ENCODE data around the gene SERTAD4. TPM values are rescaled to one million over a fixed set of nuclear protein-coding genes. Genes with fewer than 3 reads are reported as not detected.
"Not testable (repeated sequence)": the region's sequence is repeated elsewhere in the genome, so short reads cannot be mapped to it uniquely, and the experiment has no call there.

The SERTAD4 gene
- total RNA-seq (1 to 10 TPM in 2 of 9 donors, under 1 TPM in 6, not detected in 1; 0.04 to 1.7 (median 0.48) TPM), polyA plus RNA-seq (under 1 TPM; 0.47 to 0.70 (median 0.64) TPM)
- long read RNA-seq, donor 1: 0 reads
- long read RNA-seq, donor 2: 0 reads
- long read RNA-seq, donor 3: 0 reads
- long read RNA-seq, donor 4: 0 reads
- long read RNA-seq, donor 5: 0 reads
- long read RNA-seq, donor 6: 0 reads
- long read RNA-seq, donor 7: 0 reads
- long read RNA-seq, donor 8: 0 reads
- long read RNA-seq, donor 9: 0 reads
- long read RNA-seq, donor 10, full-length matches to known transcripts: 1 of 1 reads
- long read RNA-seq, donor 10, partial matches to known transcripts: 0 of 1 reads
- long read RNA-seq, donor 10, other reads (novel, unspliced or antisense): 0 of 1 reads

DNA sequence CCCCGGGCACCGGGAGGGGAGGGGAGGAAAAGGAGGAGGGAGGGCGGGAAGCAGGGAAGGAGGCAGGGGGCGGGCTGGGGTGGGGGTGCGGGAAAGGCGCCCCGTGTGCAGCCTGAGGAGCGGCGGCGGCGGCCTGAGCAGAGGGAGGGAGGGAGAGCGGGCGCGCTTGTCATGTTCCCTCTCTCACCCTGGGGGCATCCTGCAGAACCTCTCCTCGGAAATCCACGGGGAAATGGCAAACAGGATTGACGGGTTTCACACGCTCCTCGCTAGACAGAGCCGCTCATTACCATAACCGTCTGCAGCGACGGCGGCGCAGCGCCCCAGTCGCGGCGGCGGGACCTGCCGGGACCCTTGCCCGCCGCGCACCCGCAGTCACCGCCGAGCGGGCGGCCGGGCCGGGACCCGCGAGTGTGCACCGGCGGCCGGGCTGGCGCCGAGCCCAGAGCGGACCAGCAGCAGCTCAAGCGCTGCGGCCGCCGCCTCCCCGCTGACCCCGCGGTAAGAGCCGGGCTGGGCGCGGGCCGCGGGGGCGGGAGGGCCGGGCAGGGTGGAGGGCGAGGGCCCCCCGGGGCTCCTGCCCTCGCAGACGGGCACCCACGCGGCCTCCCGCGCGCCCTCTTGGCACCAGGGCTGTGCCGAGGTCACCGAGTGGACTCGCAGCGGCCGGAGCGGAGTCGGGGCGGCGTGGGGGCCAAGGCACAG is at the start of gene SERTAD4:
Gene SERTAD4, plus strand, starts transcription at position 286 of the 705 bp plus-strand sequence. CDS start 5,165 bp downstream, outside the sequence.
- Histone ChIP-seq H3K4me1 (replicated peaks in 1 of 2) (peaks cover 13 to 15% of the 10 kb centered on the region in 2 donors), H3K9me3 (replicated peaks in 1 of 3) (no peaks in the 10 kb centered on the region), H3K27ac (peak within 1 kb of the TSS in 2 of 5 donors; percentile 42 to 52), H3K36me3 (replicated peaks in 1 of 2) (no peaks in the 10 kb centered on the region), H3K27me3 (peaks cover 28% of the 10 kb centered on the region), H3K4me3 (peak within 1 kb of the TSS in 2 of 4 donors; percentile 35 to 37)
- 0 to 2% (median 1%) methylated on average over 15 to 81 of the region's 81 CpGs for WGBS, 4 donors
- peak in 2 of 7 donors; percentile 18 to 61 for DNase-seq
- intact Hi-C loops (cut with DNase I): no loop called here
- TF ChIP-seq, protein P1, sequence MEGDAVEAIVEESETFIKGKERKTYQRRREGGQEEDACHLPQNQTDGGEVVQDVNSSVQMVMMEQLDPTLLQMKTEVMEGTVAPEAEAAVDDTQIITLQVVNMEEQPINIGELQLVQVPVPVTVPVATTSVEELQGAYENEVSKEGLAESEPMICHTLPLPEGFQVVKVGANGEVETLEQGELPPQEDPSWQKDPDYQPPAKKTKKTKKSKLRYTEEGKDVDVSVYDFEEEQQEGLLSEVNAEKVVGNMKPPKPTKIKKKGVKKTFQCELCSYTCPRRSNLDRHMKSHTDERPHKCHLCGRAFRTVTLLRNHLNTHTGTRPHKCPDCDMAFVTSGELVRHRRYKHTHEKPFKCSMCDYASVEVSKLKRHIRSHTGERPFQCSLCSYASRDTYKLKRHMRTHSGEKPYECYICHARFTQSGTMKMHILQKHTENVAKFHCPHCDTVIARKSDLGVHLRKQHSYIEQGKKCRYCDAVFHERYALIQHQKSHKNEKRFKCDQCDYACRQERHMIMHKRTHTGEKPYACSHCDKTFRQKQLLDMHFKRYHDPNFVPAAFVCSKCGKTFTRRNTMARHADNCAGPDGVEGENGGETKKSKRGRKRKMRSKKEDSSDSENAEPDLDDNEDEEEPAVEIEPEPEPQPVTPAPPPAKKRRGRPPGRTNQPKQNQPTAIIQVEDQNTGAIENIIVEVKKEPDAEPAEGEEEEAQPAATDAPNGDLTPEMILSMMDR (IDR thresholded peaks at IDR 0.05): no peak
- TF ChIP-seq POLR2A (IDR thresholded peaks at IDR 0.05): no peak

- TF ChIP-seq, protein P1 (IDR thresholded peaks at IDR 0.05): no peak
- no peak for TF ChIP-seq POLR2A (IDR thresholded peaks at IDR 0.05)
- no peak for DNase-seq
- no peaks in the 10 kb centered on the region for H3K27me3 ChIP-seq
- H3K4me1 ChIP-seq (replicated peaks in 1 of 2): no peaks in the 10 kb centered on the region
- H3K36me3 ChIP-seq (replicated peaks in 1 of 2): no peaks in the 10 kb centered on the region
- WGBS, 4 donors: 49 to 64% (median 56%) methylated on average over 2 of the region's 2 CpGs
- no peak overlapping the region for H3K4me3 ChIP-seq
- no peaks in the 10 kb centered on the region for H3K9me3 ChIP-seq (replicated peaks in 1 of 3)
- intact Hi-C loops (cut with DNase I): no loop called here
- no peak overlapping the region for H3K27ac ChIP-seq
These were observed 47.5 kb upstream of the SERTAD4 start for GRCh38 chr1:210185063-210185462.

DNA sequence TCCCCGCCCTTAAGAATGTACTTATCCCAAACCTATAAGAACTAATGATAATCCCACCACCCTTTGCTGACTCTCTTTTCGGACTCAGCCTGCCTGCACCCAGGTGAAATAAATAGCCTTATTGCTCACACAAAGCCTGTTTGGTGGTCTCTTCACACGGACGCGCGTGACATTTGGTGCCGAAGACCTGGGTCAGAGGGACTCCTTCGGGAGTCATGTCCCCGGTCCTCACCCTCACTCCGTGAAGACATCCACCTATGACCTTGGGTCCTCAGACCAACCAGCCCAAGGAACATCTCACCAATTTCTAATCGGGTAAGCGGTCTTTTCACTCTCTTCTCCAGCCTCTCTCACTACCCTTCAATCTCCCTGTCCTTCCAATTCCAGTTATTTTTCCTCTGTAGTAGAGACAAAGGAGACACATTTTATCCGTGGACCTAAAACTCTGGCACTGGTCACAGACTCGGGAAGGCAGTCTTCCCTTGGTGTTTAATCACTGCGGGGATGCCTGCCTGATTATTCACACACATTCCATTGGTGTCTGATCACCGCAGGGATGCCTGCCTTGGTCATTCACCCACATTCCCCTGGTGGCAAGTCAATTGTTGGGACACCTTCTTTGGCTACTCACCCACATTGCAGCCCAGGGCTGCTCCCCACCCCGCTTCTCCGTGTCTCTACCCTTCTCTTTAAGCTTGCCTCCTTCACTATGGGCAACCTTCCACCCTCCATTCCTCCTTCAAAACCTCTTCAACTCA is 44.6 kb upstream of the SERTAD4 start:
- H3K4me3 ChIP-seq; DNase-seq; H3K27ac ChIP-seq; H3K4me1 ChIP-seq (replicated peaks in 1 of 2); H3K36me3 ChIP-seq (replicated peaks in 1 of 2); H3K9me3 ChIP-seq (replicated peaks in 1 of 3); intact Hi-C loops (cut with DNase I); H3K27me3 ChIP-seq: not testable (repeated sequence)
- 76 to 91% (median 90%) methylated on average over 18 of the region's 18 CpGs for WGBS, 4 donors

GRCh38 chr1:210189426-210189825 is 43.2 kb upstream of the SERTAD4 start:
- WGBS, 4 donors: 80 to 100% (median 85%) methylated on average over 4 to 7 of the region's 7 CpGs

More at GRCh38 chr1:210189426-210189825, 43.2 kb upstream of the SERTAD4 start:
- no peak for TF ChIP-seq POLR2A (IDR thresholded peaks at IDR 0.05)
- TF ChIP-seq, protein P1 (IDR thresholded peaks at IDR 0.05): no peak
- no peaks in the 10 kb centered on the region for H3K36me3 ChIP-seq (replicated peaks in 1 of 2)
- H3K4me3 ChIP-seq: no peak overlapping the region
- no peaks in the 10 kb centered on the region for H3K4me1 ChIP-seq (replicated peaks in 1 of 2)
- H3K27me3 ChIP-seq: no peaks in the 10 kb centered on the region
- DNase-seq: no peak
- H3K27ac ChIP-seq: no peak overlapping the region
- H3K9me3 ChIP-seq (replicated peaks in 1 of 3): no peaks in the 10 kb centered on the region
- intact Hi-C loops (cut with DNase I): no loop called here

Data from adrenal gland (tissue), 19 donors.